ENCODE results near the gene RUNX1.

GRCh38 chr21:34762786-34763185, 286.3 kb downstream of the RUNX1 start:
- TF ChIP-seq CTCF (IDR thresholded peaks at IDR 0.05) (no peak), ZFX (IDR thresholded peaks at IDR 0.05; ENCODE audit: borderline replicate concordance) (no peak)

Data from 22Rv1 (cell line).